Caco-2 (cell line): ENCODE data around the gene TTLL7. TPM values are rescaled to one million over a fixed set of nuclear protein-coding genes. Genes with fewer than 3 reads are reported as not detected.

ENCODE experiments used
- BruUV-seq: library from RNA; stranded (reverse); fragments of 400-500 nt; replicated peaks from 2 replicates; lab custom pipeline; 2021; lab: Mats Ljungman, UMichigan
- CTCF ChIA-PET: fragments of 300-600 bp; sonication (Branson Sonifier 250); formaldehyde crosslinking; loops from one replicate; lab custom pipeline; 2022; ENCODE audit warnings: antibody characterized with exemption; lab: Charles Lee
- POLR2A ChIA-PET: fragments of 300-600 bp; sonication (Branson Sonifier 250); formaldehyde crosslinking; loops from one replicate; lab custom pipeline; 2022; ENCODE audit warnings: antibody characterized with exemption; lab: Charles Lee
- DNase-seq, 2 experiments: peaks; one replicate each; pipeline versions ENCODE4 v3.0.0 to v3.0.0-alpha.2; 2020 to 2022
- H3K27me3 ChIP-seq: replicated peaks from 2 replicates; pipeline ENCODE4 v1.6.0; 2011; ENCODE audit warnings: low read length; ENCODE audit not compliant: control insufficient read depth, insufficient read depth
- H3K36me3 ChIP-seq: 2 replicates; pipeline ENCODE4 v1.5.1; 2011; ENCODE audit warnings: low read length; ENCODE audit not compliant: control insufficient read depth, insufficient read depth
- H3K4me1 ChIP-seq: fragments of 250-450 bp; sonication (Bioruptor Pico); 2 replicates; pipeline ENCODE4 v1.5.1; 2020; ENCODE audit warnings: mild to moderate bottlenecking
- H3K4me3 ChIP-seq: 2 replicates; pipeline ENCODE4 v1.5.1; 2011; ENCODE audit warnings: low read depth, mild to moderate bottlenecking, control low read depth, low read length
- H3K9me3 ChIP-seq: fragments of 250-450 bp; sonication (Bioruptor Pico); 2 replicates; pipeline ENCODE4 v1.5.1; 2020; ENCODE audit warnings: mild to moderate bottlenecking, moderate library complexity
- H3K27ac Mint-ChIP-seq: one replicate; pipeline ENCODE4 v1.8.0; 2022; ENCODE audit warnings: mixed read lengths; ENCODE audit not compliant: unreplicated experiment
- H3K27me3 Mint-ChIP-seq: one replicate; pipeline ENCODE4 v1.8.0; 2022; ENCODE audit warnings: mixed read lengths; ENCODE audit not compliant: insufficient read depth, unreplicated experiment
- H3K36me3 Mint-ChIP-seq: one replicate; pipeline ENCODE4 v1.8.0; 2022; ENCODE audit warnings: mild to moderate bottlenecking, mixed read lengths; ENCODE audit not compliant: insufficient read depth, unreplicated experiment
- H3K4me1 Mint-ChIP-seq: one replicate; pipeline ENCODE4 v1.8.0; 2022; ENCODE audit warnings: low read depth, mixed read lengths; ENCODE audit not compliant: unreplicated experiment
- H3K4me3 Mint-ChIP-seq: one replicate; pipeline ENCODE4 v1.8.0; 2022; ENCODE audit warnings: mild to moderate bottlenecking, moderate library complexity, mixed read lengths; ENCODE audit not compliant: unreplicated experiment
- H3K9me3 Mint-ChIP-seq: one replicate; pipeline ENCODE4 v1.8.0; 2022; ENCODE audit warnings: mixed read lengths; ENCODE audit not compliant: unreplicated experiment
- CTCF ChIP-seq, 2 experiments: fragments of 200-600 bp in 1 of 2; IDR thresholded peaks; 1 replicate in 1 of 2; 2 replicates in 1 of 2; pipeline versions ENCODE4 v1.5.1 to v1.8.0; 2011 to 2022; ENCODE audit warnings: antibody characterized with exemption in 1 of 2, control low read depth in 1 of 2, inconsistent platforms in 1 of 2, low read depth in 1 of 2, low read length in 1 of 2, mild to moderate bottlenecking in 1 of 2, moderate library complexity in 1 of 2; ENCODE audit not compliant: insufficient read depth in 1 of 2, severe bottlenecking in 1 of 2, unreplicated experiment in 1 of 2
- intact Hi-C: fragments of 100-400 bp; cut with micrococcal nuclease; formaldehyde crosslinking; loops from one replicate; pipeline ENCODE4 v1.10.0; 2022; ENCODE audit not compliant: unreplicated experiment
- total RNA-seq: library from RNA; stranded (reverse); gene quantifications from 2 replicates; pipeline ENCODE4 v1.2.3, GENCODE V29; 2022

The TTLL7 gene
- total RNA-seq, 1 experiment from 2014 or later: 0.75 TPM

GRCh38 chr1:83942914-83943313, 56.0 kb downstream of the TTLL7 start:
- no peaks in the 10 kb centered on the region for H3K27me3 ChIP-seq
- H3K4me3 ChIP-seq: no peak overlapping the region
- ChIA-PET POLR2A (no interaction called here), CTCF (no interaction called here)
- H3K9me3 Mint-ChIP-seq: no peaks in the 10 kb centered on the region
- no TSS peak for BruUV-seq
- intact Hi-C loops: no loop called here
- H3K4me3 Mint-ChIP-seq: no peak overlapping the region
- H3K36me3 ChIP-seq: no peaks in the 10 kb centered on the region
- no peaks in the 10 kb centered on the region for H3K4me1 ChIP-seq
- H3K4me1 Mint-ChIP-seq: no peaks in the 10 kb centered on the region
- H3K36me3 Mint-ChIP-seq: no peaks in the 10 kb centered on the region
- no peak overlapping the region for H3K27ac Mint-ChIP-seq
- H3K9me3 ChIP-seq: no peaks in the 10 kb centered on the region
- no peak for DNase-seq
- H3K27me3 Mint-ChIP-seq: peaks cover 3% of the 10 kb centered on the region
- no peak for TF ChIP-seq CTCF (IDR thresholded peaks at IDR 0.05; ENCODE audit: insufficient read depth in 1 of 2, low read depth in 1 of 2, low read length in 1 of 2, severe bottlenecking in 1 of 2, unreplicated experiment in 1 of 2)

DNA sequence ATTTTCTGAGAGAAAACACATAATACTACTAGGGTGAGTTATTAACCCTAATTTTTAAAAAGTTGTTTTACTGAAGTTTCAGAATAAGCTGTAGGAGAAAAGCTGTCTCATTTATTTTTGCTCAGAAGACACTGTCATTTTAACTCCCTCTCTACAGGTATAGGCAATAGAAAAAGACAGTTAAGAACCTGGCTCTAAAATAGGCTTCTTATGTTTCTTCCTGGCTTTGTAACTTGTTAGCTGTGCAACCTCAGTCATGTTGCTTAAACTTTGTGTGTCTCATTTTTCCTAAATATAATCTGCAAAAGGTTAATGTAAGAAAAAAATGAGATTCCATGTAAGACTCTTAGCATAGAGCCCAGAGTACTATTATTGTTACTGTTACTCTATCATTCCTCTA, 64.4 kb downstream of the TTLL7 start:
- intact Hi-C loops: loop anchor here (10.0 kb wide), 1 partner anchor 90 kb away; no protein-coding TSS in a partner anchor
- POLR2A ChIA-PET: no interaction called here
- H3K9me3 ChIP-seq: no peaks in the 10 kb centered on the region

DNA sequence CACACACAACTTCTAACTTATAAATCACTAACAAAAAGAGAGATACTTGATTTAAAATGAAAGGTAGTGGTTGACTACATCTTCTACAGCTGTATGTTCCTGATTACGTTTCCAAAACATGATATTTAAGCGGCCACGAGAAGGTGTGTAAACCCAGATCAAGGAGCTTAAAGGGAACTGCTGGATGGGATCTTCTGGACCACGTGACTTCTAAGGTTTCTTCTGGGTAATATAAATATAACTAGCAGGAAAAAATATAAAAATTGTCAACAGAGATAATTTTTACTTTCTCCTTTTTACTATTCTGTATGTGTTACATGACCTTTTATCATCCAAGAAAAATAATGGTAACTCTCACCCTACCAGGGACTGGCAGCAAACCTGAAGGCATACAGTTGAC, 66.2 kb downstream of the TTLL7 start:
- H3K9me3 ChIP-seq: no peaks in the 10 kb centered on the region
- intact Hi-C loops: loop anchor here (10.0 kb wide), 1 partner anchor 92 kb away; no protein-coding TSS in a partner anchor
- H3K4me3 ChIP-seq: no peak overlapping the region
- Mint-ChIP-seq H3K9me3 (no peaks in the 10 kb centered on the region), H3K4me3 (no peak overlapping the region), H3K27ac (no peak overlapping the region), H3K4me1 (no peaks in the 10 kb centered on the region), H3K27me3 (no peaks in the 10 kb centered on the region), H3K36me3 (peaks cover 5% of the 10 kb centered on the region)
- H3K4me1 ChIP-seq: no peaks in the 10 kb centered on the region
- ChIA-PET CTCF (no interaction called here), POLR2A (no interaction called here)
- no peaks in the 10 kb centered on the region for H3K36me3 ChIP-seq
- TF ChIP-seq CTCF (IDR thresholded peaks at IDR 0.05; ENCODE audit: insufficient read depth in 1 of 2, low read depth in 1 of 2, low read length in 1 of 2, severe bottlenecking in 1 of 2, unreplicated experiment in 1 of 2): no peak
- no peak for DNase-seq
- no TSS peak for BruUV-seq
- no peaks in the 10 kb centered on the region for H3K27me3 ChIP-seq

More for the DNA sequence above, 64.4 kb downstream of the TTLL7 start:
- no peak overlapping the region for H3K4me3 Mint-ChIP-seq
- DNase-seq: no peak
- CTCF ChIA-PET: interaction anchor here (0.9 kb wide), 1 partner anchor 191 kb away, joined by 3 read pairs; no protein-coding TSS in a partner anchor
- Histone ChIP-seq H3K4me3 (no peak overlapping the region), H3K27me3 (no peaks in the 10 kb centered on the region), H3K36me3 (no peaks in the 10 kb centered on the region), H3K4me1 (no peaks in the 10 kb centered on the region)
- no peak for TF ChIP-seq CTCF (IDR thresholded peaks at IDR 0.05; ENCODE audit: insufficient read depth in 1 of 2, low read depth in 1 of 2, low read length in 1 of 2, severe bottlenecking in 1 of 2, unreplicated experiment in 1 of 2)
- no peaks in the 10 kb centered on the region for H3K27me3 Mint-ChIP-seq
- peaks cover 5% of the 10 kb centered on the region for H3K36me3 Mint-ChIP-seq
- no peaks in the 10 kb centered on the region for H3K4me1 Mint-ChIP-seq
- no peak overlapping the region for H3K27ac Mint-ChIP-seq
- no TSS peak for BruUV-seq
- no peaks in the 10 kb centered on the region for H3K9me3 Mint-ChIP-seq
